Measurements from ENCODE around the gene DIP2C.

GRCh38 chr10:507908-508444 is 181.5 kb downstream of the DIP2C start:
- no peak for TF ChIP-seq CTCF (IDR thresholded peaks at IDR 0.05)
- TF ChIP-seq EZH2 (IDR thresholded peaks at IDR 0.05; ENCODE audit: borderline replicate concordance, insufficient read depth, low read depth, low read length, poor library complexity, severe bottlenecking): no peak
